Tibial artery (tissue), 4 donors: ENCODE measurements around the gene EPHA1.

Experiments
- DNase-seq, 2 donors: peaks; one replicate each; pipeline ENCODE4 v3.0.0-alpha.2; 2019
- H3K27ac ChIP-seq, 2 donors: fragments of 200-600 bp; sonication (generic) in 1 of 2; 1 replicate in 1 of 2; 2 replicates in 1 of 2; pipeline ENCODE4 v1.5.1; 2018 to 2019; ENCODE audit warnings: mild to moderate bottlenecking in 1 of 2
- H3K27me3 ChIP-seq, 2 donors: fragments of 200-600 bp; sonication (generic) in 1 of 2; one replicate each; pipeline versions ENCODE4 v1.5.1 to v1.6.0; 2016 to 2019
- H3K36me3 ChIP-seq, 3 donors: fragments of 200-600 bp; sonication (generic) in 2 of 3; one replicate each; pipeline ENCODE4 v1.5.1; 2016 to 2019; ENCODE audit warnings: mild to moderate bottlenecking in 2 of 3
- H3K4me1 ChIP-seq, 4 donors: fragments of 200-600 bp; sonication (generic) in 2 of 4; 1 replicate in 3 of 4; 2 replicates in 1 of 4; pipeline ENCODE4 v1.5.1; 2016 to 2019
- H3K4me3 ChIP-seq, 2 donors: fragments of 200-600 bp; sonication (generic) in 1 of 2; 1 replicate in 1 of 2; 2 replicates in 1 of 2; pipeline ENCODE4 v1.5.1; 2018 to 2019; ENCODE audit warnings: mild to moderate bottlenecking in 2 of 2
- H3K9me3 ChIP-seq, 3 donors: fragments of 200-600 bp; sonication (generic) in 1 of 3; one replicate each; pipeline ENCODE4 v1.5.1; 2016 to 2019
- intact Hi-C: fragments of 100-400 bp; cut with DNase I; formaldehyde crosslinking; loops from one replicate; pipeline ENCODE4 v1.15.0; 2023; ENCODE audit warnings: low total_unique reads
- TF ChIP-seq, protein P1 (sequence below), 2 experiments: fragments of 200-600 bp in 1 of 2; fragments of 450-650 bp in 1 of 2; IDR thresholded peaks; one replicate each; pipeline ENCODE4 v1.5.1; 2017 to 2019; ENCODE audit warnings: antibody characterized with exemption in 2 of 2, mild to moderate bottlenecking in 1 of 2, moderate library complexity in 1 of 2

Gene EPHA1

DNA sequence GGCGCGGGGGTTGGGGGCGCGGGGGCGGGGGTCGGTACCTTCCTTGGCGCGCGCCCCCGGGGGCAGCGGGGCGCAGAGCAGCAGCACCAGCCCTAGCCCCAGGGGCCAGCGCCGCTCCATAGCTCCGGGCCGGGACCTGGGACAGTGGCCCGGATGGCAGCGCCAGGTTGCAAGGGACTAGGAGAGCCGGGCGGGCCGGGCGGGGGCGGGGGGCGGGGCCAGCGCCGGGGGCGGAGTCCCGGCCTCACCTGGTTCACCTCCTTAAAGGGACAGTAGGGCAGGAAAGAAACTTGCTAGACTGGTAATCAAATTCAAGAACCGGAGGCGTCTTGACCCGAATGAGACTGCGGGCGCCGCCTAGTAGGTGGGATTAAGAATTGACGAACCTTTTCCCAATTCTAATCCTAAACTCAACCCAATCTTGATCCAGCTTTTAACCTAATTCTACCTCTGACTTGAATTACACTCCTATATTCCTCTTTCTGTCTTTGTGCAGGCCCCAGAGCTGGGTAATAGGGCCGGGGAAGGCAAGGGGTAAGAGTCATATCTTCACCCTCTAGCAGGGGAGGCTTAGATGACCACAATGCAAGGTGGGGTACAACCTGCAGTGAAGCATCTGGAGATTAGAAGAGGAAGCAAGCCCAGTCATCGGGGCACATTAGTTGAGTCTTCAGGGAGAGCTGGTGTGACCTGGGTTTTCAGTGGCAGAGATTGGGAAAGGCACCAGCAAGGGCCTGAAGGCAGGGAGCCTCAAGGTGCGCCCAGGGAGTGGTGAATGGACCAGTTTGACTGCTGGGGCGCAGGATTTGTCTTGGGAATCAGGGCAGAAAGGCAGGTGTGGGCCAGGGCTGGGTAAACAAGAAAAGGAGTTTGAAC is at the start of gene EPHA1:
Gene EPHA1 (minus strand): TSS at position 171 of the 876 bp plus-strand sequence. CDS start 51 bp downstream, at position 120.
- DNase-seq = no peak
- Histone ChIP-seq H3K4me1 (peaks cover 0 to 37% (median 18%) of the 10 kb centered on the region in 4 donors), H3K9me3 (no peaks in the 10 kb centered on the region), H3K36me3 (no peaks in the 10 kb centered on the region), H3K27ac (no peak within 1 kb of the TSS), H3K27me3 (no peaks in the 10 kb centered on the region), H3K4me3 (peak within 1 kb of the TSS in 1 of 2 donors; percentile 9)
- TF ChIP-seq, protein P1, sequence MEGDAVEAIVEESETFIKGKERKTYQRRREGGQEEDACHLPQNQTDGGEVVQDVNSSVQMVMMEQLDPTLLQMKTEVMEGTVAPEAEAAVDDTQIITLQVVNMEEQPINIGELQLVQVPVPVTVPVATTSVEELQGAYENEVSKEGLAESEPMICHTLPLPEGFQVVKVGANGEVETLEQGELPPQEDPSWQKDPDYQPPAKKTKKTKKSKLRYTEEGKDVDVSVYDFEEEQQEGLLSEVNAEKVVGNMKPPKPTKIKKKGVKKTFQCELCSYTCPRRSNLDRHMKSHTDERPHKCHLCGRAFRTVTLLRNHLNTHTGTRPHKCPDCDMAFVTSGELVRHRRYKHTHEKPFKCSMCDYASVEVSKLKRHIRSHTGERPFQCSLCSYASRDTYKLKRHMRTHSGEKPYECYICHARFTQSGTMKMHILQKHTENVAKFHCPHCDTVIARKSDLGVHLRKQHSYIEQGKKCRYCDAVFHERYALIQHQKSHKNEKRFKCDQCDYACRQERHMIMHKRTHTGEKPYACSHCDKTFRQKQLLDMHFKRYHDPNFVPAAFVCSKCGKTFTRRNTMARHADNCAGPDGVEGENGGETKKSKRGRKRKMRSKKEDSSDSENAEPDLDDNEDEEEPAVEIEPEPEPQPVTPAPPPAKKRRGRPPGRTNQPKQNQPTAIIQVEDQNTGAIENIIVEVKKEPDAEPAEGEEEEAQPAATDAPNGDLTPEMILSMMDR (IDR thresholded peaks at IDR 0.05) = peak in 1 of 2 experiments; percentile 27
- intact Hi-C loops = no loop called here

DNA sequence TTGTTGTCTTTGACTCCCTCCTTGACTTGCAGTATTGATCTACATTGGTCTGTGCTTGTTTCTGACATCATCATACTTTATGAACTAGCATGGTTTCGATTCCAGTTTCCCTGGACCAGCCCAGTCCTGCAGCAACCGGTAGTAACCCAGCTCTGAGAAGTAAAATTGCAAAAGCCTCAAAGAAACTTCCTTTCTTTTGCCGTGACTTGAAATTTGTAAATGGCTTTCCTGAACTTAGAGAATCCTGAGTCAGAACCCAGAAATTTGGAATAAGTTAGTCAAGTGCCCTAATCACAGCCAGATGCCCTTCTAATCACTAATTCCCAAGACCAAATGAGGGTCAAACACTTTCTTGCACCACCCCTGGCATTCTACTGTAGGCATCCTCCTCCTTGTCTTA is 49.6 kb upstream of the EPHA1 start:
- peak in 1 of 2 donors; percentile 30 for DNase-seq
- no peaks in the 10 kb centered on the region for H3K27me3 ChIP-seq
- no peak overlapping the region for H3K4me3 ChIP-seq
- intact Hi-C loops = no loop called here
- no peak overlapping the region for H3K27ac ChIP-seq
- H3K4me1 ChIP-seq = no peaks in the 10 kb centered on the region
- no peaks in the 10 kb centered on the region for H3K36me3 ChIP-seq
- TF ChIP-seq, protein P1 (IDR thresholded peaks at IDR 0.05) = no peak
- H3K9me3 ChIP-seq = no peaks in the 10 kb centered on the region

DNA sequence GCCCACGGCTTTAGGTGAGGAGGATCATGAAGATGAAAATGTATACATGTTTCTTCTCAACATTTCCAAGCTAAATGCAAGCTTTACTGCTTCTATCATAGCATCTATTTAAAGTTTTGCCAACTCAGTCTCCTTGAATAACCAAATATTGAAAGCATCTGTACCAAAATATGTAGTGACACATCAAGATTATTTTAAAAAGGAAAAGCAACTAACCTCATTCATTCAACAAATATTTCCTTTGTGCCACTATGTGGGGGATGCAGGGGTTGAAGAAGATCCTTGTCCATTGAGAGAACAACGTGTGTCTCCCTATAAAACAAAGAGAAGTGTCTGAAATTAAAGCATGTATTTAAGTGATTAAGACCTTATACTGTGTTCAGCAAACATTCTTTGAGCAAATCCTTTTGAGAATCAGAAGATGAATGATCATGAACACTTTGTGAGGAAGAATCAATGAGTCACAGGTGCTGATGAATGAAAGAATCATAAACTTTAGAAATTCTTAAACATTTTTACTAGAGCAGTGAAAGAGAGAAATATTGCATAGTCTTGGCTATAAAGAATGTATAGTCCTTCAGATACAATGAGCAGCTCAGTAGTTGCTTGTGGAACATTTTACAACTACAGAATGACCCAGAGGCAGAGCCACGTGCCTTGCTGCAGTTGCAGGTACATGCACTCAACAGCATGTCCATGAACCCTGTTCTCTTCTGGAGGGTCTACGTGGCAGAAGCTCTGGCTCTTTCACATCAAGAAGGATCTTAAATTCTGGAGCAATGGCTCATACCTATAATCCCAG is 48.5 kb upstream of the EPHA1 start:
- no peak for DNase-seq
- H3K27me3 ChIP-seq = no peaks in the 10 kb centered on the region
- H3K4me3 ChIP-seq = no peak overlapping the region
- intact Hi-C loops = no loop called here
- H3K27ac ChIP-seq = no peak overlapping the region
- no peaks in the 10 kb centered on the region for H3K4me1 ChIP-seq
- no peaks in the 10 kb centered on the region for H3K9me3 ChIP-seq
- no peaks in the 10 kb centered on the region for H3K36me3 ChIP-seq
- TF ChIP-seq, protein P1 (IDR thresholded peaks at IDR 0.05) = no peak

DNA sequence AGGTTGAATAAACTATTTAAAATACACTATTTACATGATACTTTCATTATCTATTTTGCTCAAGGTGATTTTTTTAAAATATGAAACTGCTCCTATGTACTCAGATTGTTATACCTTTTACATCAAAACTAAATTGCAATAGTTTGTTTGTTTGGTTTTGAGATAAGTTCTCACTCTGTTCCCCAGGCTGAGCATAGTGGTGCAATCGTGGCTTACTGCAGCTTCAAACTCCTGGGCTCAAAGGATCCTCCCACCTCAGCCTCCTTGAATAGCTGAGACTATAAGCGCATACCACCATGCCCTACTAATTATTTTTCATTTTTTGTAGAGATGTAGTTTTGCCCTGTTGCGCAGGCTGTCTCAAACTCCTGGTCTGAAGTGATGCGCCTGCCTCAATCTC is 47.3 kb upstream of the EPHA1 start:
- TF ChIP-seq, protein P1 (IDR thresholded peaks at IDR 0.05) = no peak
- intact Hi-C loops = no loop called here
- H3K4me3 ChIP-seq = no peak overlapping the region
- no peaks in the 10 kb centered on the region for H3K36me3 ChIP-seq
- H3K9me3 ChIP-seq = no peaks in the 10 kb centered on the region
- no peaks in the 10 kb centered on the region for H3K4me1 ChIP-seq
- no peak for DNase-seq
- H3K27me3 ChIP-seq = no peaks in the 10 kb centered on the region
- H3K27ac ChIP-seq = no peak overlapping the region

DNA sequence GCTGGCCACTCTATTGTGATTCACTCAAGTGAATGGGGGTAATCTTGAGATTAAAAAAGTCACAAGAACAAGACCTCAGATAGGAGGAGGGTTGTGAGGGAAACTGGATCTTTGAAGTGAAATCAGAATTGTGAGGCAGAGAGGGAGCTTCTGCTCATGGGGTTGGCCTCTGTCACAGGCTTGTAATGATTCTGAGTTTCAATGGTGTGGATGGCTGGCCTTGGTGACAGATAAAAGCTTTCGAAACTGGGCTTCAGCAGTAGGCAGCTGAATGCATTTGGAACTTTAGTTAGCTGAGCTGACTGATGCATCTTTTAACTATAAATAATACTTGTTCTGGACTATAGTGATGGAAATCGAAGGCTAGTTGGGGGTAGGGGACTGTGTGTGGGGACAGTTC is 46.8 kb upstream of the EPHA1 start:
- TF ChIP-seq, protein P1 (IDR thresholded peaks at IDR 0.05) = no peak
- H3K27ac ChIP-seq = no peak overlapping the region
- no peaks in the 10 kb centered on the region for H3K4me1 ChIP-seq
- H3K36me3 ChIP-seq = no peaks in the 10 kb centered on the region
- no peaks in the 10 kb centered on the region for H3K27me3 ChIP-seq
- intact Hi-C loops = no loop called here
- no peaks in the 10 kb centered on the region for H3K9me3 ChIP-seq
- H3K4me3 ChIP-seq = no peak overlapping the region
- no peak for DNase-seq
